Smooth muscle cell (in vitro differentiated cells): Measurements from ENCODE around the gene ITGA11. TPM values are rescaled to one million over a fixed set of nuclear protein-coding genes. Genes with fewer than 3 reads are reported as not detected.

Source experiments
- DNase-seq: peaks from one replicate; lab custom pipeline; 2025; ENCODE audit not compliant: unreplicated experiment; lab: John Stamatoyannopoulos, UW
- H2AFZ ChIP-seq: fragments of 200-600 bp; sonication (generic); 2 replicates; pipeline ENCODE4 v1.6.0; 2016; ENCODE audit warnings: antibody characterized with exemption, low read depth, mild to moderate bottlenecking
- H3F3A ChIP-seq: fragments of 200-600 bp; sonication (generic); 2 replicates; pipeline ENCODE4 v1.6.0; 2017; ENCODE audit warnings: antibody characterized with exemption, low read depth
- H3K27ac ChIP-seq: fragments of 200-600 bp; sonication (generic); 2 replicates; pipeline ENCODE4 v1.5.1; 2016; ENCODE audit warnings: low read depth, mild to moderate bottlenecking
- H3K27me3 ChIP-seq: fragments of 200-600 bp; sonication (generic); 2 replicates; pipeline ENCODE4 v1.6.1; 2016; ENCODE audit warnings: low read depth, mild to moderate bottlenecking
- H3K36me3 ChIP-seq: fragments of 200-600 bp; sonication (generic); 2 replicates; pipeline ENCODE4 v1.5.1; 2016; ENCODE audit warnings: low read depth
- H3K4me1 ChIP-seq: fragments of 200-600 bp; sonication (generic); 2 replicates; pipeline ENCODE4 v1.5.1; 2016; ENCODE audit warnings: low read depth
- H3K4me2 ChIP-seq: fragments of 200-600 bp; sonication (generic); 2 replicates; pipeline ENCODE4 v1.6.0; 2016; ENCODE audit warnings: mild to moderate bottlenecking
- H3K4me3 ChIP-seq: fragments of 200-600 bp; sonication (generic); 2 replicates; pipeline ENCODE4 v1.5.1; 2016; ENCODE audit warnings: mild to moderate bottlenecking
- H3K79me2 ChIP-seq: fragments of 200-600 bp; sonication (generic); 2 replicates; pipeline ENCODE4 v1.6.0; 2016; ENCODE audit warnings: low read depth, mild to moderate bottlenecking
- H3K9ac ChIP-seq: fragments of 200-600 bp; sonication (generic); 2 replicates; pipeline ENCODE4 v1.6.0; 2016; ENCODE audit warnings: low read depth
- H3K9me3 ChIP-seq: fragments of 200-600 bp; sonication (generic); replicated peaks from 2 replicates; pipeline ENCODE4 v1.5.1; 2016; ENCODE audit warnings: low read depth
- H4K20me1 ChIP-seq: fragments of 200-600 bp; sonication (generic); 2 replicates; pipeline ENCODE4 v1.6.0; 2016; ENCODE audit warnings: low read depth
- WGBS: methylation state at CpG from one replicate; pipeline ENCODE4 v1.1.7; 2016; ENCODE audit warnings: low lambda C conversion rate; 5-methylcytosine and 5-hydroxymethylcytosine counted together
- polyA plus RNA-seq: library from polyadenylated mRNA; unstranded; fragments of >200 nt; fragmentation: Nextera tagmentation; extraction: Ambion mirVana; gene quantifications from 2 replicates; pipeline ENCODE4 v1.2.1, GENCODE V29; 2016
- total RNA-seq: library from RNA; depleted of rRNA; stranded (reverse); fragments of >200 nt; gene quantifications from 2 replicates; pipeline ENCODE4 v1.2.3, GENCODE V29; 2014
- TF ChIP-seq, protein P1 (sequence below): fragments of 200-600 bp; sonication (generic); IDR thresholded peaks from 2 replicates; pipeline ENCODE4 v1.5.1; 2017; ENCODE audit warnings: borderline replicate concordance, mild to moderate bottlenecking, antibody characterized with exemption; ENCODE audit not compliant: insufficient read depth, poor library complexity, severe bottlenecking

Gene ITGA11
- total and polyA plus RNA-seq, 2 experiments from 2014 or later = 87.8 to 133 TPM

DNA sequence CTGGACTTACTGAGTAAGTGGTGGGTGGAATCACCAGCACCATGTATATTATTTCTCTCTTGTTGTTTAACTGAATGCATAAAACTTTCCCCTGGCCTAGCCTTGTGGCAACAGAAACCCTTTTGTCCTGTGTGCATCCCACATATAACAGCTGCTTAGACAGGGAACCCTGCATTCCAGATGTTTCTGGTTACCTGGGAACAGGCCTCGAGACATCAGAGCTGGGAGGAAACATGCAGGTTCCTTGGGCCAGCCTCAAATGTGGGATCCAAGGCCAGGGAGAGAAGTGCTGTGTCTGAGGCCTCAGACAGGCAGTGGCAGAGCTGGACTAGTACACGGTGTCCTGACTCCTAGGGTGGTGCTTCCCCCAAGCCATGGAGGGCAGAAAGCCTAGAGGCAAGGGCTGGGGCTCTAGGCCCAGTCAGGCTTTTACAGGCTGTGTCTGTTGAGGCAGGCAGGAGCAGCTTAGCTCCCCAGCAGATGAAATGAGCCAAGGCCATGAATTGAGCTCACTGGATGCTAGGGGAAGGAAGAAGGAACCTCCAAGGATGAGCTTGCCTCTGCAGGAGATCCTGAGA is 57.7 kb downstream of the ITGA11 start:
- Histone ChIP-seq H3K79me2 (peaks cover 8% of the 10 kb centered on the region), H2AFZ (no peak overlapping the region), H3K27ac (no peak overlapping the region), H3K9me3 (no peaks in the 10 kb centered on the region), H3K36me3 (no peaks in the 10 kb centered on the region), H4K20me1 (peaks cover 65% of the 10 kb centered on the region), H3K27me3 (no peaks in the 10 kb centered on the region), H3K4me2 (no peak overlapping the region), H3F3A (no peaks in the 10 kb centered on the region), H3K4me3 (no peak overlapping the region), H3K9ac (no peak overlapping the region), H3K4me1 (peaks cover 12% of the 10 kb centered on the region)
- no peak for DNase-seq
- TF ChIP-seq, protein P1, sequence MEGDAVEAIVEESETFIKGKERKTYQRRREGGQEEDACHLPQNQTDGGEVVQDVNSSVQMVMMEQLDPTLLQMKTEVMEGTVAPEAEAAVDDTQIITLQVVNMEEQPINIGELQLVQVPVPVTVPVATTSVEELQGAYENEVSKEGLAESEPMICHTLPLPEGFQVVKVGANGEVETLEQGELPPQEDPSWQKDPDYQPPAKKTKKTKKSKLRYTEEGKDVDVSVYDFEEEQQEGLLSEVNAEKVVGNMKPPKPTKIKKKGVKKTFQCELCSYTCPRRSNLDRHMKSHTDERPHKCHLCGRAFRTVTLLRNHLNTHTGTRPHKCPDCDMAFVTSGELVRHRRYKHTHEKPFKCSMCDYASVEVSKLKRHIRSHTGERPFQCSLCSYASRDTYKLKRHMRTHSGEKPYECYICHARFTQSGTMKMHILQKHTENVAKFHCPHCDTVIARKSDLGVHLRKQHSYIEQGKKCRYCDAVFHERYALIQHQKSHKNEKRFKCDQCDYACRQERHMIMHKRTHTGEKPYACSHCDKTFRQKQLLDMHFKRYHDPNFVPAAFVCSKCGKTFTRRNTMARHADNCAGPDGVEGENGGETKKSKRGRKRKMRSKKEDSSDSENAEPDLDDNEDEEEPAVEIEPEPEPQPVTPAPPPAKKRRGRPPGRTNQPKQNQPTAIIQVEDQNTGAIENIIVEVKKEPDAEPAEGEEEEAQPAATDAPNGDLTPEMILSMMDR = no peak
- WGBS = 86% methylated on average over 2 of the region's 2 CpGs

DNA sequence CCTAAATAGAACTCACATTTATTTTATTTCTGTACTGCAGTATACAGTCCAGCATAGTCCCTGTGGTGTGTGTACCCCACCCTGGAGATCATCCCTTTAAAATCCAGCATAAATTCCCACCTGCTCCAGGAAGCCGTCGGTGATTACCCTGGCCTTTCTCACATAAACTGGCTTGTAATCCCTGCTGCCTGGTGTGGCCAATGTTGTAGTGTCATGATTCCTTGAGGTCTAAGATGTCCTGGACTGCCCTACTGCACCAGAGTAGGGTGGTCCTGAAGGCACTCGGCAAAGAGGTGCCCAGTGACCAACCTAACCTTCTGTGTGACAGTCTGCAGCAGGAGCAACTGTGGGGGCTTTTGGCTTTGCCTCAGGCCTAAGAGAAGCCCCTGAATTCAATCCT is 58.9 kb downstream of the ITGA11 start:
- TF ChIP-seq, protein P1 = no peak
- H4K20me1 ChIP-seq = peaks cover 57% of the 10 kb centered on the region
- H3K36me3 ChIP-seq = no peaks in the 10 kb centered on the region
- no peak overlapping the region for H2AFZ ChIP-seq
- H3F3A ChIP-seq = no peaks in the 10 kb centered on the region
- no peak overlapping the region for H3K9ac ChIP-seq
- peaks cover 8% of the 10 kb centered on the region for H3K79me2 ChIP-seq
- no peak overlapping the region for H3K4me2 ChIP-seq
- H3K27ac ChIP-seq = no peak overlapping the region
- no peaks in the 10 kb centered on the region for H3K27me3 ChIP-seq
- H3K4me1 ChIP-seq = peaks cover 12% of the 10 kb centered on the region
- no peak for DNase-seq
- H3K4me3 ChIP-seq = no peak overlapping the region
- WGBS = 61% methylated on average over 3 of the region's 3 CpGs
- H3K9me3 ChIP-seq = no peaks in the 10 kb centered on the region

DNA sequence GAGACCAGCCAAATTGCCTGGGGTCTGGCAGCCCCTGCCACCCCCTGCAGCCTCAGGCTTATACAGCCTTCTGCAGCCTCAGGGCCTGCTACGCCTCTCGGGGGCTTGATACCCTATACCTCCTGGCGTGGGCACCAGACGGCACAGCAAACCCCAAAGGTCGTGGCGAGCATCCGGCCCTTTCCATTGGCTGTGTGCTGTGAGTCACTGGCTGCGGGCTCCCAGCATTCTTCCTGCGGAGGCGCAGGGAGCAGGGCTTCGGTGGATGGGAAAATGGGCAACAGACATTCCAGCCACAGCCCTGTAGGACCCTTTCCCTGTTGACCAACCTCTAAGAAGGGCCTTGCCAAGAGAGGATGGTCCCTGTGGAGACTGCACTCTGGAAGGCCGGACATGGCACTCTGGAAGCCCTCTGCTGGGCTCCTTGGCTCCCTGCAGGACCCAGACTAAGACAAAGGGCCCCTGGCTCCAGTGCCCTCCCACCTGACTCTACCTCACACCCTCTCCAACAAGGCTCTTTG is 59.6 kb downstream of the ITGA11 start:
- TF ChIP-seq, protein P1 = peak; percentile 31
- no peak overlapping the region for H3K4me3 ChIP-seq
- WGBS = 69% methylated on average over 12 of the region's 12 CpGs
- no peak overlapping the region for H2AFZ ChIP-seq
- H3K4me1 ChIP-seq = peaks cover 12% of the 10 kb centered on the region
- no peak for DNase-seq
- peaks cover 8% of the 10 kb centered on the region for H3K79me2 ChIP-seq
- H3F3A ChIP-seq = no peaks in the 10 kb centered on the region
- peak overlapping the region; percentile 59 for H3K27ac ChIP-seq
- no peaks in the 10 kb centered on the region for H3K9me3 ChIP-seq
- H4K20me1 ChIP-seq = peaks cover 51% of the 10 kb centered on the region
- H3K36me3 ChIP-seq = no peaks in the 10 kb centered on the region
- no peaks in the 10 kb centered on the region for H3K27me3 ChIP-seq
- H3K4me2 ChIP-seq = no peak overlapping the region
- H3K9ac ChIP-seq = no peak overlapping the region

DNA sequence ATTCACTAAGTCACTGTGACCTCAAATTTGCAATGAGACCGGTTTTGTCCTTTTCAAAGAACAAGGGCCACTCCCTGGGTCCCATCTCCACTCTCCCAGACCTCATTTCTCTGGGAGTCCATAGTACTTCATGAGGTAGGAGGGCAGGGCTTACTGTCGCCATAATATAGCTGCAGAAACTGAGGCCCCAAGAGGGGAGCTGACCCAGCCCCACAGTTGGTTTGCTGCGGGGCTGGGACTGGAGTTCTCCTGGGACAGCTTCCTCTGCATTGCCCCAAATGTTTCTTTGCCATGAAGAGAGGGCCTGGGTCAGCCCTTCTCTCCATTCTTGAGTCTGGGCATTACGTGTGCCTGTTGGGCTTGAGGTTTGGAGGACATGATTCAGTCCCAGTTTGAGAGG is 60.1 kb downstream of the ITGA11 start:
- no peaks in the 10 kb centered on the region for H3K27me3 ChIP-seq
- no peak overlapping the region for H2AFZ ChIP-seq
- H3F3A ChIP-seq = no peaks in the 10 kb centered on the region
- TF ChIP-seq, protein P1 = no peak
- H3K79me2 ChIP-seq = peaks cover 8% of the 10 kb centered on the region
- H3K4me2 ChIP-seq = no peak overlapping the region
- no peak overlapping the region for H3K4me3 ChIP-seq
- H3K9me3 ChIP-seq = no peaks in the 10 kb centered on the region
- H3K9ac ChIP-seq = no peak overlapping the region
- no peaks in the 10 kb centered on the region for H3K36me3 ChIP-seq
- no peak for DNase-seq
- H4K20me1 ChIP-seq = peaks cover 49% of the 10 kb centered on the region
- H3K27ac ChIP-seq = peak overlapping the region; percentile 59
- peaks cover 12% of the 10 kb centered on the region for H3K4me1 ChIP-seq
- WGBS = 86% methylated on average over 4 of the region's 4 CpGs
